ENCODE data around the gene MYMK. TPM values are rescaled to one million over a fixed set of nuclear protein-coding genes. Genes with fewer than 3 reads are reported as not detected.

Gene MYMK
- total and polyA plus RNA-seq, 8 donors: not detected

- peaks cover 12 to 39% (median 32%) of the 10 kb centered on the region in 4 donors for H3K4me1 ChIP-seq
- no peaks in the 10 kb centered on the region for H3K36me3 ChIP-seq
- intact Hi-C loops (cut with DNase I; ENCODE audit: low total_unique reads): loop anchor here (10.0 kb wide), 1 partner anchor 192 kb away; no protein-coding TSS in a partner anchor
- H3K27me3 ChIP-seq: peaks cover 0 to 61% (median 34%) of the 10 kb centered on the region in 3 donors
- H3K9me3 ChIP-seq: no peaks in the 10 kb centered on the region
- WGBS, 5 donors: 41 to 62% (median 57%) methylated on average over 14 to 20 of the region's 20 CpGs
- no peak overlapping the region for H3K4me3 ChIP-seq
- H3K27ac ChIP-seq: no peak overlapping the region
- peak in 5 of 7 experiments; percentile 29 to 79 (median 50) for TF ChIP-seq CTCF (IDR thresholded peaks at IDR 0.05)
- TF ChIP-seq POLR2AphosphoS5 (IDR thresholded peaks at IDR 0.05): no peak
- no peak for TF ChIP-seq EP300 (IDR thresholded peaks at IDR 0.05)
- TF ChIP-seq POLR2A (IDR thresholded peaks at IDR 0.05): no peak
- DNase-seq: peak; percentile 79 to 81
Observed at GRCh38 chr9:133532937-133533668, 8.3 kb upstream of the MYMK start.

- intact Hi-C loops (cut with DNase I; ENCODE audit: low total_unique reads): loop anchor here (10.0 kb wide), 1 partner anchor 194 kb away; no protein-coding TSS in a partner anchor
- no peak for TF ChIP-seq POLR2A (IDR thresholded peaks at IDR 0.05)
- no peak for TF ChIP-seq EP300 (IDR thresholded peaks at IDR 0.05)
- no peak for TF ChIP-seq POLR2AphosphoS5 (IDR thresholded peaks at IDR 0.05)
- no peak for TF ChIP-seq CTCF (IDR thresholded peaks at IDR 0.05)
- no peak overlapping the region for H3K27ac ChIP-seq
- H3K4me3 ChIP-seq: no peak overlapping the region
- DNase-seq: no peak
- H3K36me3 ChIP-seq: no peaks in the 10 kb centered on the region
- WGBS, 5 donors: 71 to 77% (median 74%) methylated on average over 9 of the region's 9 CpGs
- H3K4me1 ChIP-seq: peaks cover 21 to 54% (median 48%) of the 10 kb centered on the region in 4 donors
- H3K9me3 ChIP-seq: no peaks in the 10 kb centered on the region
- peaks cover 0 to 65% (median 33%) of the 10 kb centered on the region in 3 donors for H3K27me3 ChIP-seq
Observed at GRCh38 chr9:133531293-133531692, 6.5 kb upstream of the MYMK start.

GRCh38 chr9:133529874-133530273 lies 5.1 kb upstream of the MYMK start:
- H3K27me3 ChIP-seq: peaks cover 0 to 52% (median 22%) of the 10 kb centered on the region in 3 donors
- intact Hi-C loops (cut with DNase I; ENCODE audit: low total_unique reads): loop anchor here (10.0 kb wide), 1 partner anchor 195 kb away; no protein-coding TSS in a partner anchor
- H3K27ac ChIP-seq: no peak overlapping the region
- peaks cover 20 to 47% (median 40%) of the 10 kb centered on the region in 4 donors for H3K4me1 ChIP-seq
- H3K4me3 ChIP-seq: no peak overlapping the region
- H3K36me3 ChIP-seq: no peaks in the 10 kb centered on the region
- WGBS, 5 donors: 82 to 100% (median 87%) methylated on average over 5 to 7 of the region's 7 CpGs
- no peak for DNase-seq
- H3K9me3 ChIP-seq: no peaks in the 10 kb centered on the region
- TF ChIP-seq EP300 (IDR thresholded peaks at IDR 0.05) (no peak), POLR2A (IDR thresholded peaks at IDR 0.05) (no peak), CTCF (IDR thresholded peaks at IDR 0.05) (no peak), POLR2AphosphoS5 (IDR thresholded peaks at IDR 0.05) (no peak)

GRCh38 chr9:133529457-133529856 lies 4.7 kb upstream of the MYMK start:
- no peaks in the 10 kb centered on the region for H3K36me3 ChIP-seq
- no peaks in the 10 kb centered on the region for H3K9me3 ChIP-seq
- H3K27ac ChIP-seq: no peak overlapping the region
- intact Hi-C loops (cut with DNase I; ENCODE audit: low total_unique reads): no loop called here
- peaks cover 15 to 42% (median 36%) of the 10 kb centered on the region in 4 donors for H3K4me1 ChIP-seq
- TF ChIP-seq POLR2A (IDR thresholded peaks at IDR 0.05): no peak
- no peak for TF ChIP-seq EP300 (IDR thresholded peaks at IDR 0.05)
- TF ChIP-seq CTCF (IDR thresholded peaks at IDR 0.05): no peak
- no peak for TF ChIP-seq POLR2AphosphoS5 (IDR thresholded peaks at IDR 0.05)
- H3K4me3 ChIP-seq: no peak overlapping the region
- 86 to 100% (median 92%) methylated on average over 4 to 7 of the region's 7 CpGs for WGBS, 5 donors
- H3K27me3 ChIP-seq: peaks cover 0 to 48% (median 18%) of the 10 kb centered on the region in 3 donors
- DNase-seq: no peak

All from stomach (tissue), 9 donors.